Activated T-cell treated with anti-CD3 and anti-CD28 coated beads, Interleukin-2, amount 50 U/mL, for 4 hours (primary cell): ENCODE results near the gene RAMP3. TPM values are rescaled to one million over a fixed set of nuclear protein-coding genes. Genes with fewer than 3 reads are reported as not detected.
A peak's percentile ranks its signal among the peaks of the same experiment; 100 is the strongest.

Experiments used
- ATAC-seq, 2 donors: fragments of 200-7000 bp; cut with Tn5 transposase; one replicate each; pipeline ENCODE4 v1.10.0; 2021
- DNase-seq: peaks from one replicate; pipeline ENCODE4 v3.0.0-alpha.2; 2020
- H3K27me3 Mint-ChIP-seq: one replicate; pipeline ENCODE4 v1.8.0; 2021; ENCODE audit warnings: low read depth, mixed read lengths
- H3K36me3 Mint-ChIP-seq: one replicate; pipeline ENCODE4 v1.8.0; 2022; ENCODE audit warnings: mixed read lengths; ENCODE audit not compliant: insufficient read depth
- H3K4me1 Mint-ChIP-seq: one replicate; pipeline ENCODE4 v1.8.0; 2021; ENCODE audit warnings: low read depth, mixed read lengths
- H3K4me3 Mint-ChIP-seq: one replicate; pipeline ENCODE4 v1.8.0; 2021; ENCODE audit warnings: mild to moderate bottlenecking, moderate library complexity, mixed read lengths
- H3K9me3 Mint-ChIP-seq: one replicate; pipeline ENCODE4 v1.8.0; 2021; ENCODE audit warnings: mixed read lengths
- total RNA-seq, 3 donors: library from RNA; stranded (reverse); gene quantifications; one replicate each; pipeline ENCODE4 v1.2.1, GENCODE V29; 2021

RAMP3 gene
- total RNA-seq, 3 donors from 2014 or later: not detected

DNA sequence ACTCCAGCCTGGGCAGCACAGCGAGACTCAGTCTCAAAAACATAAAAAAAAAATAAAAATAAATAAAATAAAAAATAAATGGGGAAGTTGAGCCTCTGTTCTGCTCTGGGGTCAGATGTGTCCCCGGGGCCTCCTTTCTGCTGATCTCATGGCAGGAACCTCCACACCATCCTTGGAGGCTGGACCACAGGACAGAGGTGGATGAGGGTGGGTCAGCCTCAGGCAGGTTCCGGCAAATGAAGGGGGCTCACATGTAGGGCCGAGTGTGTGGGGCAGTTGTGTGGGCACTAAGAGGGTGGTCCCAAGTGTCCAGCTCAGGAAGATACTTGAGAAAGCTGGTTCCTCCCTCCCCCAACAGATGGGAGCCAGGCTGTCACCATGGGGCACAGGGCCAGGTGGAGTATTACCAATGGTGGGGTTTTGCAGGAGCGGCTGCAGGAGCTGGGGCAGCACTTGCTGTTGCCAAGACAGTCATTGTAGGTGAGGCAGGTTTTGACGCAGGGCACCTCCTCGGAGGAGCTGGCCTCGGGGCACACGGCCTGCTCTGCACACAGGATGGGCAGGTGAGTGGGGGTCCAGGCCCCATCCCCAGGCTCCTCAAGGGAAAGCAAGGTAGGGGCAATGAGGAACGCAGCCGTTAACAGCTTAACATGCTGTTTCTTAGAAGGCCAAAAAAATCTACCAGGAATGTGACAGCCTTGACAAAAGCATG, 32.2 kb upstream of the RAMP3 start:
- Mint-ChIP-seq H3K27me3 (no peaks in the 10 kb centered on the region), H3K36me3 (no peaks in the 10 kb centered on the region), H3K9me3 (no peaks in the 10 kb centered on the region), H3K4me1 (peaks cover 18% of the 10 kb centered on the region), H3K4me3 (no peak overlapping the region)
- ATAC-seq (no peak), DNase-seq (no peak)

DNA sequence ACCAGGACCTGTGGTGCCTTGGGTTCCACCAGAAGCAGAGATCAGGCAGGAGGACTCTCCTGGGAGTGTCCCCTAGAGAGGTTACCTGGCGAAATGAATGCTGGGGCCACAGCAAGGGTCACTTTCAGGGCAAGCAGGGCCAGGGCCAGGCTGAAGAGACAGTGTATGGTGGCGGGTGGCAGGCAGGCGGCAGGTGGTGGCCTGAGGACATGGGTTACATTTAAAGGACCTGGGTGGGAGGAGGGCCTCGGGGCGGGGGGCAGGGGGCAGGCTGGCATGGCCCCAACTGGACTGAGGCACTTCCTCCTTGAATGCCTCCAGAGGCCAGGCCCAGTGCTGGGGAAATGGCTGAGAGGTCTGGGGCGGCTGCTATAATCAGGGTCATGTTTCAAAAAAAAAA, 31.4 kb upstream of the RAMP3 start:
- no peak for DNase-seq
- no peak for ATAC-seq
- no peak overlapping the region for H3K4me3 Mint-ChIP-seq
- H3K9me3 Mint-ChIP-seq: no peaks in the 10 kb centered on the region
- H3K4me1 Mint-ChIP-seq: peaks cover 18% of the 10 kb centered on the region
- no peaks in the 10 kb centered on the region for H3K36me3 Mint-ChIP-seq
- H3K27me3 Mint-ChIP-seq: no peaks in the 10 kb centered on the region

DNA sequence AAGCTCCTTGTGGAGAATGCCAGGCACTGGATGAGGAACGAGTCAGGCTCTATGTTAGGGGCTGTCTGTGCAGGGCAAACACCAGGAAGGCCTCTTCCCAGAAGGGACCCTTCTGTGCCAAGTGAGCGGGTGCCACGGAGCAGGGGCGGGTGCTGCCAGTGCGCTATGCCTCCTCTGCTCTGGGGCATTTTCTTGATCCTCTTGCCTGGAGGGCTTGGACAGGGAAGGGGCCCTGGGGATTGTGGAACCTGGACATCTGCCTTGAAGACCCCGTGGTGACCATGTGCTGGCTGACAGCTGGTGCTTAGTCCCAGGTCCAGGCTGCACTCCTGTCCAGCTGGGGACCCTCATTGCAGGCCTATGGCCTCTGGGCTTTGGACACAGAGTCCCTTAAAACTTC, 30.7 kb upstream of the RAMP3 start:
- DNase-seq: no peak

DNA sequence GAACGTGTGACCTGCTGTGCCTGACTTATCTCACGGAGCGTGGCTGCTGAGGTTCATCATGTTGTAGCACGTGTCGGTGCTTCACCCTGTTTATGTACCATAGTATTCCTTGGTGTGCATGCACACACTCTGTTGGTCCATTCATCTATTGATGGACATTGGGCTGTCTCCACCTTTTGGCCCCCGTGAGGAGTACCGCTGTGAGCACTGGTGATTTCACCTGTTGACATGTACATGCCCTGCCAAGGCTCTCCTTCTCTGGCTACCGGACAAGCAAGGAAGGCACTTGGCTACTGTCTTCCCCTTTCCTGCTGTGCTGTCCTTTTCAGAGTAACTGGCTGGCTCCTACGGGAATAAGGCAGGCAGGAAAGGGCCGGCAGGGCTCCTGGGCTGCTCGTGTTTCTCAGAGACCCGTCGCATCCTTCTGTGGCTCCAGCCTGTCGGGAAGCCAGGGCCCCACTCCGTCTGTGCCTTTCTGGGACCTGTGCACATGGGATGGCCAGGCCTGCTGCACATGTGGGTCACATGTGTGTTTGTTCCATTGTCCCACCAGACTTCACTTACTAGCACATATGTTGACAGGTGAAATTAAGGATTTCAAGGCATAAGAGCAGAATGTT, 28.3 kb upstream of the RAMP3 start:
- Mint-ChIP-seq H3K36me3 (no peaks in the 10 kb centered on the region), H3K27me3 (no peaks in the 10 kb centered on the region), H3K9me3 (no peaks in the 10 kb centered on the region), H3K4me3 (no peak overlapping the region), H3K4me1 (no peaks in the 10 kb centered on the region)
- ATAC-seq (no peak), DNase-seq (no peak)

More for the DNA sequence above, 30.7 kb upstream of the RAMP3 start:
- H3K36me3 Mint-ChIP-seq: no peaks in the 10 kb centered on the region
- H3K27me3 Mint-ChIP-seq: no peaks in the 10 kb centered on the region
- no peak overlapping the region for H3K4me3 Mint-ChIP-seq
- no peaks in the 10 kb centered on the region for H3K9me3 Mint-ChIP-seq
- peaks cover 18% of the 10 kb centered on the region for H3K4me1 Mint-ChIP-seq
- ATAC-seq: no peak

DNA sequence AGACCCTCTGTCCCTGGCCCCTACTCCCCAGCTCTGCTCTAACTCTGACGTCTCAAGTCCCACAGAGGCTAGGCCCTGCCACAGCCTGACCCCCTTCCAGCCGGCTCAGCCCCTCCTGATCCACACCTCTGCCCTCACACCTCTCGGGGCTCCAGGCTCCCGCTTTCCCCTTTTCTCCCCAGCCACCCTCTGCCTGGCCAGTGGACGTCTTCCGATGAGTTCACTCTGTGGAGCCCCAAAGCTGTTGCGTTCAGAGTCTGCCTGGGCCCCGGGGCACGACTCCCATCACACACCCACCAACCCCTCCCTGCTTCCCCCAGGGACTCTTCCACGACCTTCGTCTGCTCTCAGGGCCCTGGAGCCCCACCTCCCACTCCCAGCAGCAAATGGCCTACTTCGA, 27.7 kb upstream of the RAMP3 start:
- Mint-ChIP-seq H3K36me3 (no peaks in the 10 kb centered on the region), H3K27me3 (no peaks in the 10 kb centered on the region), H3K4me3 (no peak overlapping the region), H3K4me1 (no peaks in the 10 kb centered on the region), H3K9me3 (no peaks in the 10 kb centered on the region)
- ATAC-seq (no peak), DNase-seq (no peak)

DNA sequence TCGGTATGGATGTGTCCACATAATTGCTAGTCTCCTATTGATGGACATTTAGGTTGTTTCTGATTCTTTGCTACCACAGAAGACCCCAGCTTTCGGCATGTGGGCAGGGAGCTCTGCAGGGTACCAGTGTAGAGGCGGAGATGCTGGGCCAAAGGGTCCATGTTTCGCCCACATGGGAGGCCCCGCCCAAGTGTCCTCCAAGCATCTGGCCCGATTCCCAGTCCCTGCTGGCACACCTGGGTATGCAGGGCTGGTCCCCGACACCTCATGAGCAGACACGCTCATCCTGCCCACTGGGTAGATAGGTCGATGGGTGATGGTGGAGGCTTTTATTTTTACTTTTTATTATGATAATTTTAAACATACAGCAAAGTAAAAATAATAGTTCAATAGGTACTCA, 26.7 kb upstream of the RAMP3 start:
- H3K4me1 Mint-ChIP-seq: peaks cover 3% of the 10 kb centered on the region
- no peak for ATAC-seq
- no peaks in the 10 kb centered on the region for H3K9me3 Mint-ChIP-seq
- no peak for DNase-seq
- no peaks in the 10 kb centered on the region for H3K36me3 Mint-ChIP-seq
- no peaks in the 10 kb centered on the region for H3K27me3 Mint-ChIP-seq
- H3K4me3 Mint-ChIP-seq: no peak overlapping the region

DNA sequence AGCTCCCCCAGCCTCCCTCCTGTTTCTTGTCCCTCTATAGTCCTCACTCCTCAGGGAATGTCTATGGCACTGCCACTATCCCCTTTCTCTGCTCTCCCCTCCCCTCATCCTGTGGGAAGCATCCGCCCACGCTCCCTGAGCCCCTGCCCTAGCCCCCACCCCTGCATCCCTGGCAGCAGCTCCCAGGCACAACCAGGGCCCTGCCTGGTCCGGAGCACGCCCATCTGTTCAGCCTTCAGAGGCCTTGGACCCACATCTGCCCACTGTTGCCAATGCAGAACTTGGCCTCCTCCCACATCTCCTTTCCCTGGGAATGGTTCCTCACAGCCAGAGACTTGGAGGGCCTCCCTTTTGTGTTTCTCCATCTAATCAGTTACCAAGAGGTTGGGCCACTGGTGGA, 25.7 kb upstream of the RAMP3 start:
- Mint-ChIP-seq H3K36me3 (no peaks in the 10 kb centered on the region), H3K27me3 (no peaks in the 10 kb centered on the region), H3K9me3 (no peaks in the 10 kb centered on the region), H3K4me3 (no peak overlapping the region), H3K4me1 (peaks cover 7% of the 10 kb centered on the region)
- DNase-seq (no peak), ATAC-seq (no peak)

DNA sequence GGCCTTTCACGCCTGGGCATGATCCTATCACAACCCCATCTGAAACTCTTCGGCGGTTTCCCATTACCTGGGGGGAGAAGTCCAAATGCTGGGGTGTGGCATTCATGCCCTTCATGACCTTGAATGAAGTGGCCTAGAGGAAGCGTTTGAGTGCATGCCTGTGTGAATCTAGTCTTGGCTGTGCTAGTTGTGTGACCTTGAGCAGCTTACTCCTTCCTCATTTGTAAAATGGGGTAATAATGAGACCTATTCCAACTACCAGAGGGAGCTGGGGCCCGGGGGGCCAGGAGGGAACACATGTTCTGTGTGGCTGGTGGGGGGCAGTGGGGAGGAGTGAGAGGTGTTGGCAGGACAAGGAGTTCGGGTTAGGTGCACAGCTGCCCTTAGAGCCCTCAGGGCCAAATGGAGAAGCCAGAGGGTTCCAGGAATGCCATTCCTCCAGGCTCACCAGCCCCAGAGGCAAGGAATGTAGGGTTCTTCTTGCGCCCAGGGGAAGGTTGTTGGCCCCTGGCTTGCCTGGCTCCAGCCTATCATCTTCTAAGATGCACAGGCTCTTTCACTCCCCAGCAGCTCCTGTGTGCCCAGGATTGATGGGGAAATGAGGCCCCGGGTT, 24.8 kb upstream of the RAMP3 start:
- ATAC-seq: no peak
- Mint-ChIP-seq H3K4me1 (peaks cover 7% of the 10 kb centered on the region), H3K4me3 (no peak overlapping the region), H3K36me3 (no peaks in the 10 kb centered on the region), H3K9me3 (no peaks in the 10 kb centered on the region), H3K27me3 (no peaks in the 10 kb centered on the region)
- no peak for DNase-seq

DNA sequence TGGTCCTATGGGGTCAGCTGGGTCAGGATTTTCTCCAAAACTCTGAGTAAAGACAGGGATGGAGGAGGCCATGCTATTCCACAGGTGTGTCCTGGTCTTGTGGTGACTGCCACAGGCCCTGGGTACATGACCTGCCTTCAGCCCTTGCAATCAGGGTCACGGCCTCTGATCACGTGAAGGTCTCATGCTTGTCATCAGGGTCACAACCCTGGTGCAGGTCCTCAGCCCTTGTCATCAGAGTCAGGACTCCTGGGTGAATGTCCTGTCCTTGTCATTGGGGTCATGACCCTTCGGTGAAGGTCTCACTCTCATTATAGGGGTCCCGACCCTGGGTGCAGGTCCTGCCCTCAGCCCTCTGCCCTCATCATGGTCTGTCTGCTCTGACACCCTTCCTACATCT, 24.2 kb upstream of the RAMP3 start:
- no peak for ATAC-seq
- Mint-ChIP-seq H3K27me3 (no peaks in the 10 kb centered on the region), H3K9me3 (no peaks in the 10 kb centered on the region), H3K36me3 (no peaks in the 10 kb centered on the region), H3K4me3 (no peak overlapping the region), H3K4me1 (peaks cover 7% of the 10 kb centered on the region)
- no peak for DNase-seq

DNA sequence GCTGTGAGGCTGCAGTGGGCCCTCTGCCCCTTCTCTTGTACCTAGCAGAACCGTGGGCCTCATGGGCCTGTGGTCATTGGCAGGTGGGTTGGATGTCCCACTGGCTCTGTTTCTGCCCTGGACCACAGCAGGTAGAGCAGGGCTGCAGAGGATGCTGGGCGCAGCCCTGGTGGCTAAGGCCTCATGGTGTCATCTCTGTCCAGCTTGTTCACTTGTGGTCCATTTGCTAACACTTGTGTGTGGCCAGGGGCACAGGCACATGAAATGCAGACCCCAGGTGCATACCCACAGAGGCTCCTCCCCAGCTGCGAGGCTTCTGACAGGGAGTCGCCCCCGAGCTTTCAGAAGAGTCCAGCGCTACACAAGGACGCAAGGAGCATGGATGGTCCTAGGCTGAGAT, 23.7 kb upstream of the RAMP3 start:
- peaks cover 7% of the 10 kb centered on the region for H3K4me1 Mint-ChIP-seq
- ATAC-seq (no peak), DNase-seq (no peak)
- no peaks in the 10 kb centered on the region for H3K27me3 Mint-ChIP-seq
- no peaks in the 10 kb centered on the region for H3K36me3 Mint-ChIP-seq
- H3K9me3 Mint-ChIP-seq: no peaks in the 10 kb centered on the region
- H3K4me3 Mint-ChIP-seq: no peak overlapping the region

DNA sequence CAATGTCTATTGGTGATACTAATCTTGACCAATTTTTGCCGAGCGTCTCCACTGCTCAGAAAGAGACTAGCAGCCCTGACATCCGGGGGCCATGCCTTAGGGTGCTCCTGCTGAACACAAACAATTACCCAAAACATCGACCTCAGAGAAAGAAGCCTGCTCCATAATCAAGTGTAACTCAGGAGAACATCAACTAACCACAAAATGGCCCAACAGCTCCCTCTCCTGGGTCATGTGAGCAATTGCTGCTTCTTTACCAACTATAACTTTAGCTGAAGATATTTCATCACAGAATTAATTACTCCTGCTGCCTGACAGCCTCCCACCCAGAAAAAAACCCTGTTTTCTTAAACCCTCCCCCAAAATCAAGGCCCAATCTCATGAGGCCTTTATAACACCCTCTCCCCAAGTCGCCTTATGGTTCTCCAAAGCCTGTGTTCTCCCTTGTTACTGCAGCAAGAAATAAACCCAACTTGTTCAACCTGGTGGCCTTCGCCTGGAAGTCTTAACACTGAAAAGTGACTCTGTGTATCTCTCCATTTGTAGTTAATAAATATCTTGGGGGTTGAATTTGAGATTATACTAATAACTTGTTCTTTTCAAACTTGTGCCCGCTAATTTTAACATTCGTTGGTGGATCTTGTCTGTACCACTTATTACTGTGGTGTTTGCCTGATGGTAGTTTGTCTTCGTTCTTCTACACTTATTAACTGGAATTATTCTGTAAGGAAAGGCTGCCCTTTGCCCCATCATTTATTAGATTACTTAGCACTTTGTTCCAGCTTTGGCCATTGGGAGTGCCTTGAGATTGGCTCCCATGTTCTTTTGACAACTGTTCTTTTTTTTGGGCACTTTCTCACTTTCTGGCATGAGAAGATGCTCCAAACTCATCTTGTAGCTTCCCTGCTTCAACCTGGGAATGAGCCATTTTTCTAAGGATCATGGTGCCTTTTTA, 21.2 kb upstream of the RAMP3 start:
- Mint-ChIP-seq H3K4me1 (peaks cover 11% of the 10 kb centered on the region), H3K36me3 (no peaks in the 10 kb centered on the region), H3K9me3 (no peaks in the 10 kb centered on the region), H3K27me3 (no peaks in the 10 kb centered on the region), H3K4me3 (no peak overlapping the region)
- peak; percentile 58 for DNase-seq
- ATAC-seq: peak; percentile 83 to 89

DNA sequence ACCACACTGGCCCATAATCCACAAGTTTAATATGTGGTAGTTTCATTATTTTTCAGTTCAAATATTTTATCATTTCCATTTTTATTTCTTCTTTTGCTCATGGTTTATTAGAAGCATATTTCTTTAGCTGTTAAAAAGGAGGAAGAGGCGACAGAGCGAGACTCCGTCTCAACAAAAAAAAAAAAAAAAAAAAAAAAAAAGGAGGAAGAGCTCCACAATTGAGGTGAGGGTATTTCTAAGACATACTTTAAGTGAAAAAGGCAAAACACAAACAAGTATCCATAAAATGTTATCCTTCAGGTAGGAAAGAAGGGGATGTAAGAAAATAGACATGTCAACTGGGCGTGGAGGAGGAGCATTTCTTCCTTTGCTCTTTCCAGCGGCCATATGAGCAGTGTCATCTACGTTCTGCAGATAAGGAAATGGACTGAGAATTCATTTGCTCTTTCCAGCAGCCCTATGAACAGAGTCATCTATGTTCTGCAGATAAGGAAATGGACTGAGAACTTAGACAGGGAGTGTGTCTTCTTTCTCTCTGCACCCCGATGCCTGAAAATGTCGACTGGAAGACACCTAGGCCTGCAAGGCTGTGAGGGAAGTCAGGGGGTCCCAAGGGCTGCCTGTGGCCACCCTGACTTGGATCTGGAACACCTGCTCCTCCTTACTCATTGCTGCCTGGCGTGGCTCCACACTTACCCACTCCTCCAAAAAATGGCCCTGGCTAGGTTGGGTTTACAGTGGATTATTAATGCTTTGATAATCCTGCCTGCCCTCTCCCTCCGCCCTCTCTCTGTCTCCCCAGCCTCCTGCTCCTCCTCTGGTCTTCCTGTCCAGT, 18.9 kb upstream of the RAMP3 start:
- no peak for ATAC-seq
- H3K4me1 Mint-ChIP-seq: peaks cover 11% of the 10 kb centered on the region

DNA sequence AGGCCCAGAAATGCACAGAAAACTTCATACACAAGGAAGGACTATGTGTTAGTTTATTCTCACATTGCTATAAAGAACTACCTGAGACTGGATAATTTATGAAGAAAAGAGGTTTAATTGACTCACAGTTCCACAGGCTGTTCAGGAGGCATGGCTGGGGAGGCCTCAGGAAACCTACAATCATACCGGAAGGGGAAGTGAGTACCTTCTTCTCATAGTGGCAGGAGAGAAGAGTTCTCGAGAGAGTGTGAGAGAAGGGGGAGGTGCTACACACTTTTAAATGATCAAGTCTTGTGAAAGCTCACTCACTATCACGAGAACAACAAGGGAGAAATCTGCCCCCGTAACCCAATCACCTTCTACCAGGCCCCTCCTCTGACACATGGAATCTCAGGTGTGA, 16.8 kb upstream of the RAMP3 start:
- H3K27me3 Mint-ChIP-seq: peaks cover 5% of the 10 kb centered on the region
- H3K36me3 Mint-ChIP-seq: no peaks in the 10 kb centered on the region
- DNase-seq (no peak), ATAC-seq (peak in 1 of 2 donors; percentile 36)
- H3K4me3 Mint-ChIP-seq: no peak overlapping the region
- no peaks in the 10 kb centered on the region for H3K9me3 Mint-ChIP-seq
- H3K4me1 Mint-ChIP-seq: peaks cover 9% of the 10 kb centered on the region

More for the DNA sequence above, 18.9 kb upstream of the RAMP3 start:
- no peaks in the 10 kb centered on the region for H3K36me3 Mint-ChIP-seq
- no peak for DNase-seq
- no peaks in the 10 kb centered on the region for H3K9me3 Mint-ChIP-seq
- no peaks in the 10 kb centered on the region for H3K27me3 Mint-ChIP-seq
- H3K4me3 Mint-ChIP-seq: no peak overlapping the region
